ENCODE measurements around the gene EIF2S3. TPM values are rescaled to one million over a fixed set of nuclear protein-coding genes. Genes with fewer than 3 reads are reported as not detected.

The EIF2S3 gene
- total and polyA plus RNA-seq, 2 of the 4 experiments (the other 2 are of a cell fraction) = 97.9 to 416 TPM

GRCh38 chrX:24125028-24125612 is 70.4 kb downstream of the EIF2S3 start:
- no peak overlapping the region for H2BK120ac ChIP-seq (ENCODE audit: low read depth, low read length)
- peaks cover 2% of the 10 kb centered on the region; the same call in 1 of the 2 replicates for H3K4me1 ChIP-seq (ENCODE audit: control insufficient read depth, insufficient read depth, low read length)
- H3K4me2 ChIP-seq (ENCODE audit: low read depth, low read length) = no peak overlapping the region
- BruUV-seq (replicated peaks) = no TSS peak
- no peaks in the 10 kb centered on the region for H3K9me1 ChIP-seq (ENCODE audit: insufficient read depth, low read length)
- DNase-seq (no peak), ATAC-seq (ENCODE audit: low read depth) (no peak)
- intact Hi-C loops (cut with micrococcal nuclease) (no loop called here), dilution Hi-C loops (cut with HindIII; ENCODE audit: low sequenced_read_pairs, unreplicated experiment) (no loop called here), in situ Hi-C loops (cut with MboI; ENCODE audit: low sequenced_read_pairs) (no loop called here)
- H3K14ac ChIP-seq (replicated peaks; ENCODE audit: low read depth, low read length) = no peak overlapping the region; the same call in 1 of the 2 replicates
- H4K20me1 ChIP-seq (ENCODE audit: insufficient read depth, low read length) = no peaks in the 10 kb centered on the region
- H4K8ac ChIP-seq (ENCODE audit: low read depth in 2 of 2, low read length in 2 of 2) = no peak overlapping the region
- ChIA-PET POLR2A (ENCODE audit: unreplicated experiment) (no interaction called here), CTCF (no interaction called here)
- no peak overlapping the region for H2AK9ac ChIP-seq (replicated peaks; ENCODE audit: low read depth, low read length, poor library complexity)
- H3K9me3 ChIP-seq (ENCODE audit: control insufficient read depth, insufficient read depth, low read length) = no peaks in the 10 kb centered on the region
- H2AFZ ChIP-seq (replicated peaks; ENCODE audit: low read length, poor library complexity) = peak overlapping the region; percentile 24
- no peak overlapping the region for H3K9ac ChIP-seq (ENCODE audit: low read depth, low read length)
- no peak overlapping the region for H3K18ac ChIP-seq (ENCODE audit: low read depth, low read length)
- no peak overlapping the region for H2BK5ac ChIP-seq (ENCODE audit: low read depth, low read length, poor library complexity, severe bottlenecking)
- H3K23ac ChIP-seq (ENCODE audit: low read depth, low read length) = no peak overlapping the region
- H3K27me3 ChIP-seq (ENCODE audit: control insufficient read depth, insufficient read depth, low read length) = peaks cover 9% of the 10 kb centered on the region; the same call in 1 of the 2 replicates
- no peak overlapping the region for H2BK15ac ChIP-seq (ENCODE audit: low read depth, low read length)
- H3K4ac ChIP-seq (ENCODE audit: low read depth, low read length) = no peak overlapping the region
- H2BK20ac ChIP-seq (ENCODE audit: low read depth, low read length) = no peak overlapping the region
- no peak overlapping the region for H3K56ac ChIP-seq (ENCODE audit: extremely low read depth, insufficient read depth, low read length)
- no peak overlapping the region for H4K5ac ChIP-seq (ENCODE audit: low read depth, low read length)
- WGBS, 2 experiments (ENCODE audit: extremely low coverage in 2 of 2, insufficient read length in 1 of 2) = 67% methylated on average over 4 of the region's 8 CpGs; no CpG with 5 or more reads in 1 of the 2 experiments
- no peak overlapping the region for H3K27ac ChIP-seq (ENCODE audit: insufficient read depth, low read length)
- no peaks in the 10 kb centered on the region for H3K79me1 ChIP-seq (ENCODE audit: low read depth in 1 of 2, low read length in 2 of 2)
- TF ChIP-seq SMC3 (IDR thresholded peaks at IDR 0.05; ENCODE audit: low read depth, low read length) (no peak), NFE2L2 (IDR thresholded peaks at IDR 0.05; ENCODE audit: low read depth, low read length) (no peak), USF2 (IDR thresholded peaks at IDR 0.05; ENCODE audit: low read depth, low read length) (no peak), RCOR1 (IDR thresholded peaks at IDR 0.05; ENCODE audit: insufficient replicate concordance, low read length) (no peak), CEBPB (IDR thresholded peaks at IDR 0.05; ENCODE audit: low read depth, low read length) (no peak), RAD21 (IDR thresholded peaks at IDR 0.05; ENCODE audit: low read length) (no peak), RFX5 (IDR thresholded peaks at IDR 0.05; ENCODE audit: low read depth, low read length) (no peak), POLR2A (IDR thresholded peaks at IDR 0.05; ENCODE audit: low read depth, low read length) (no peak), BHLHE40 (IDR thresholded peaks at IDR 0.05; ENCODE audit: low read depth, low read length) (no peak), ELK1 (IDR thresholded peaks at IDR 0.05; ENCODE audit: borderline replicate concordance, low read depth, low read length) (no peak), MAZ (IDR thresholded peaks at IDR 0.05; ENCODE audit: borderline replicate concordance, low read depth, low read length) (no peak), CHD1 (IDR thresholded peaks at IDR 0.05; ENCODE audit: low read depth, low read length) (no peak), FOS (IDR thresholded peaks at IDR 0.05; ENCODE audit: low read depth, low read length) (no peak), MXI1 (IDR thresholded peaks at IDR 0.05; ENCODE audit: borderline replicate concordance, low read depth, low read length) (no peak), CTCF (conservative IDR thresholded peaks at IDR 0.05; ENCODE audit: low read depth, low read length) (no peak), MAFK (IDR thresholded peaks at IDR 0.05; ENCODE audit: low read depth, low read length) (no peak)
- no peak overlapping the region for H3K4me3 ChIP-seq (ENCODE audit: insufficient read depth, low read depth, low read length)
- H2AK5ac ChIP-seq (ENCODE audit: low read depth, low read length) = no peak overlapping the region
- H4K91ac ChIP-seq (ENCODE audit: insufficient read depth, low read depth, low read length) = no peak overlapping the region
- no peaks in the 10 kb centered on the region for H3K36me3 ChIP-seq (ENCODE audit: control insufficient read depth, insufficient read depth, low read length)
